HL-60 (cell line): ENCODE data around the gene TXNRD2.

ENCODE experiments used
- DNase-seq, 2 experiments: peaks; one replicate each; pipeline ENCODE4 v3.0.0-alpha.2; 2010 to 2020; ENCODE audit warnings: low read depth in 1 of 2, low spot score in 1 of 2
- H3K27ac ChIP-seq: fragments of 250-450 bp; sonication (Bioruptor Pico); replicated peaks from 2 replicates; pipeline ENCODE4 v1.5.1; 2020; ENCODE audit warnings: mild to moderate bottlenecking, moderate library complexity
- H3K27me3 ChIP-seq: fragments of 250-450 bp; sonication (Bioruptor Pico); 2 replicates; pipeline ENCODE4 v1.5.1; 2021; ENCODE audit warnings: mild to moderate bottlenecking, moderate library complexity; ENCODE audit not compliant: insufficient read depth, poor library complexity, severe bottlenecking
- H3K4me3 ChIP-seq: replicated peaks from 2 replicates; pipeline ENCODE4 v1.5.1; 2011; ENCODE audit warnings: mild to moderate bottlenecking, control low read depth, low read length; ENCODE audit not compliant: insufficient read depth
- CTCF ChIP-seq: IDR thresholded peaks from one replicate; pipeline ENCODE4 v1.5.1; 2011; ENCODE audit warnings: low read length, control low read depth, inconsistent platforms; ENCODE audit not compliant: insufficient read depth
- GABPA ChIP-seq: IDR thresholded peaks from 2 replicates; pipeline ENCODE4 v1.6.1; 2012; ENCODE audit warnings: low read depth
- POLR2AphosphoS5 ChIP-seq: IDR thresholded peaks from 2 replicates; pipeline ENCODE4 v1.6.1; 2012; ENCODE audit warnings: low read depth
- REST ChIP-seq: IDR thresholded peaks from 2 replicates; pipeline ENCODE4 v1.6.1; 2012; ENCODE audit warnings: low read depth; ENCODE audit not compliant: insufficient replicate concordance
- SPI1 ChIP-seq: IDR thresholded peaks from 2 replicates; pipeline ENCODE4 v1.6.1; 2012; ENCODE audit warnings: low read depth, mild to moderate bottlenecking, borderline replicate concordance

Gene TXNRD2

GRCh38 chr22:19932367-19933206 lies 9.0 kb downstream of the TXNRD2 start:
- Histone ChIP-seq H3K27ac (no peak overlapping the region), H3K4me3 (no peak overlapping the region), H3K27me3 (no peaks in the 10 kb centered on the region)
- peak; percentile 71; the same call in 1 of the 2 replicates for TF ChIP-seq SPI1
- TF ChIP-seq CTCF: no peak
- DNase-seq: peak in 1 of 2 experiments; percentile 16

- no peak for DNase-seq
- H3K27me3 ChIP-seq: no peaks in the 10 kb centered on the region
- no peak for TF ChIP-seq SPI1
- no peak for TF ChIP-seq POLR2AphosphoS5
- no peak for TF ChIP-seq CTCF
- TF ChIP-seq GABPA: no peak
- TF ChIP-seq REST: no peak
- H3K4me3 ChIP-seq: no peak overlapping the region
- H3K27ac ChIP-seq: no peak overlapping the region
Measured at GRCh38 chr22:19931514-19931913, 10.1 kb downstream of the TXNRD2 start.

GRCh38 chr22:19930551-19931486 lies 10.8 kb downstream of the TXNRD2 start:
- no peaks in the 10 kb centered on the region for H3K27me3 ChIP-seq
- no peak for TF ChIP-seq SPI1
- no peak for TF ChIP-seq CTCF
- TF ChIP-seq GABPA: no peak
- TF ChIP-seq POLR2AphosphoS5: no peak
- TF ChIP-seq REST: no peak
- no peak for DNase-seq

More at GRCh38 chr22:19930551-19931486, 10.8 kb downstream of the TXNRD2 start:
- H3K4me3 ChIP-seq: no peak overlapping the region
- no peak overlapping the region for H3K27ac ChIP-seq
